GM23248 (cell line): ENCODE results near the gene MROH2B.

ENCODE experiments used
- EZH2 ChIP-seq: fragments of 200-600 bp; sonication (generic); IDR thresholded peaks from 2 replicates; pipeline ENCODE4 v1.6.1; 2018; ENCODE audit warnings: antibody characterized with exemption, mild to moderate bottlenecking; ENCODE audit not compliant: insufficient read depth, poor library complexity, severe bottlenecking
- EZH2phosphoT487 ChIP-seq: fragments of 200-600 bp; sonication (generic); IDR thresholded peaks from 2 replicates; pipeline ENCODE4 v1.6.1; 2018; ENCODE audit warnings: antibody characterized with exemption, moderate library complexity, mild to moderate bottlenecking, low read depth; ENCODE audit not compliant: insufficient read depth

DNA sequence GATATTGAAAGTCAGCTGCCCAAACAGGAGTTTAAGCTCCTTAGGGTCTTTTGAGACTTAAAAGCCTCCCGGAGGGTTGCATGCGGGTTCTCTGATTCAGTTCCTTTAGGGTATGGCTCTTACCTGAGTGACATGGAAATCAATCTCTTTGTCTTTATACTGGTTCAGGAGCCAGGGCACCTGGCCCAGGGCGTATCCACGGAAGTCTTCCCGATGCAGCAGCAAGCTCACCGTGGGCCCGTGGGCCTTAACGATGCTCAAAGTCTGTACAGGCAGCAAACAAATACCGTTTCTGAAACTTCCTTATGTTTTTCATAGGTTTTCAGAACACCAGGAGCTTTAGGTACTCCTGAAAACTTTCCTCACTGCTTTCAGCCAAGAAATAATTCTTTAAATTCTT is 13.2 kb downstream of the MROH2B start:
- TF ChIP-seq EZH2 (no peak), EZH2phosphoT487 (no peak)
